Measurements from ENCODE around the gene SNN. TPM values are rescaled to one million over a fixed set of nuclear protein-coding genes. Genes with fewer than 3 reads are reported as not detected.

SNN gene
- total RNA-seq, 1 experiment from 2014 or later, result 13.0 TPM

DNA sequence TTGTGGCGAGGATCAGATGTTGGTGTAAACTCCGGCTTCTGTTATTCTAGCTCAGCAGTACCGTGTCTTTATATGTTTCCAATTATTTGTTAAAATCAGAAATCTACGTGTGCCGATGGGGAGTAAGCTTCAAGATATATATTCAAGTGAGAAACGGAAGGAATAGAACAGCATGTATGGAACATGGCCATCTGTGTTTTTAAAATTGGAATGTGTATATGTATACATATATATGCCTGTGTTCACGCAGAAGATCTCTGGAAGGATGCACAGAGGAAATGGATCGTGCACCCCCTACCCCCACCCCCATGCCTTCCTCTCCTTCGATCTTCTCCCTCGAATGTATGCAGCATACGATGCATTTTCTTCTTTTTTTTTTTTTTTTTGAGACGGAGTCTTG is 7.7 kb upstream of the SNN start:
- no peak overlapping the region for H3K27ac ChIP-seq (ENCODE audit: low read depth, low read length, poor library complexity, severe bottlenecking)
- BruUV-seq (replicated peaks), result no TSS peak
- H3K9me3 ChIP-seq (ENCODE audit: low read depth, low read length, poor library complexity, severe bottlenecking), result no peaks in the 10 kb centered on the region
- DNase-seq (ENCODE audit: low spot score), result no peak
- intact Hi-C loops (cut with micrococcal nuclease; ENCODE audit: unreplicated experiment), result no loop called here
- H3K4me1 ChIP-seq (ENCODE audit: insufficient read depth, low read length, poor library complexity, severe bottlenecking), result no peaks in the 10 kb centered on the region
- no peaks in the 10 kb centered on the region for H3K36me3 ChIP-seq (ENCODE audit: insufficient read depth, low read length, poor library complexity, severe bottlenecking)
- H3K4me3 ChIP-seq (ENCODE audit: low read depth, low read length, poor library complexity, severe bottlenecking), result no peak overlapping the region
- TF ChIP-seq CTCF (conservative IDR thresholded peaks at IDR 0.05; ENCODE audit: low read depth, low read length) (no peak), EZH2 (IDR thresholded peaks at IDR 0.05; ENCODE audit: borderline replicate concordance, low read depth, low read length, poor library complexity, severe bottlenecking) (no peak)
- CTCF ChIA-PET, result no interaction called here
- POLR2A ChIA-PET (ENCODE audit: low non-redundant PET), result no interaction called here
- no peaks in the 10 kb centered on the region for H3K27me3 ChIP-seq (replicated peaks; ENCODE audit: insufficient read depth, low read depth, low read length, poor library complexity)

- intact Hi-C loops (cut with micrococcal nuclease; ENCODE audit: unreplicated experiment), result no loop called here
- Histone ChIP-seq H3K27me3 (replicated peaks; ENCODE audit: insufficient read depth, low read depth, low read length, poor library complexity) (no peaks in the 10 kb centered on the region), H3K36me3 (ENCODE audit: insufficient read depth, low read length, poor library complexity, severe bottlenecking) (no peaks in the 10 kb centered on the region), H3K27ac (ENCODE audit: low read depth, low read length, poor library complexity, severe bottlenecking) (no peak overlapping the region), H3K4me3 (ENCODE audit: low read depth, low read length, poor library complexity, severe bottlenecking) (no peak overlapping the region), H3K9me3 (ENCODE audit: low read depth, low read length, poor library complexity, severe bottlenecking) (no peaks in the 10 kb centered on the region), H3K4me1 (ENCODE audit: insufficient read depth, low read length, poor library complexity, severe bottlenecking) (no peaks in the 10 kb centered on the region)
- CTCF ChIA-PET, result no interaction called here
- no peak for TF ChIP-seq EZH2 (IDR thresholded peaks at IDR 0.05; ENCODE audit: borderline replicate concordance, low read depth, low read length, poor library complexity, severe bottlenecking)
- no peak for TF ChIP-seq CTCF (conservative IDR thresholded peaks at IDR 0.05; ENCODE audit: low read depth, low read length)
- DNase-seq (ENCODE audit: low spot score), result no peak
- BruUV-seq (replicated peaks), result no TSS peak
- POLR2A ChIA-PET (ENCODE audit: low non-redundant PET), result no interaction called here
Measured at GRCh38 chr16:11662582-11662981, 5.7 kb upstream of the SNN start.

DNA sequence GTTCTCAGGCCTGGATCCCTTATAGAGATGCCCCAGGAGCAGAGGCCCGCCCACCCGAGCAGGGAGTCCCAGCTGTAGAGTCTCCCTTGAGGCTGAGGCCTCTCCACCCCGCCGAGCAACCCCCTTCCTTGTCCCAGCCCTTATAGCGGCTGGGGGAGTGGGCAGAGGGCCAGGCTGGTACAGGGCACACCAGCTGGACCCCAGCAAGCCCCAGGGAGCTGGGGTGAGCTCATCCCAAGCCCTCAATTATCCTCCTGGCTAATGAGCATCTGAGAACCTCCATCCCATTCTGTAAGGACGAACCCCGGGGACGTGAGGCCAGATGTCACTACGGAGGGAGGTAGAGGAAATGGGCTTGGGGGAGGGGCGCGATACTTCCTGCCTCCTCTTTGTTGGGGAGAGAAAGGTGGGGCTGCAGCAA is 3.2 kb upstream of the SNN start:
- DNase-seq (ENCODE audit: low spot score), result no peak
- no peaks in the 10 kb centered on the region for H3K9me3 ChIP-seq (ENCODE audit: low read depth, low read length, poor library complexity, severe bottlenecking)
- TF ChIP-seq EZH2 (IDR thresholded peaks at IDR 0.05; ENCODE audit: borderline replicate concordance, low read depth, low read length, poor library complexity, severe bottlenecking) (no peak), CTCF (conservative IDR thresholded peaks at IDR 0.05; ENCODE audit: low read depth, low read length) (no peak)
- no peak overlapping the region for H3K4me3 ChIP-seq (ENCODE audit: low read depth, low read length, poor library complexity, severe bottlenecking)
- H3K4me1 ChIP-seq (ENCODE audit: insufficient read depth, low read length, poor library complexity, severe bottlenecking), result peaks cover 4% of the 10 kb centered on the region
- POLR2A ChIA-PET (ENCODE audit: low non-redundant PET), result no interaction called here
- no TSS peak for BruUV-seq (replicated peaks)
- H3K27ac ChIP-seq (ENCODE audit: low read depth, low read length, poor library complexity, severe bottlenecking), result no peak overlapping the region
- intact Hi-C loops (cut with micrococcal nuclease; ENCODE audit: unreplicated experiment), result no loop called here
- no peaks in the 10 kb centered on the region for H3K27me3 ChIP-seq (replicated peaks; ENCODE audit: insufficient read depth, low read depth, low read length, poor library complexity)
- H3K36me3 ChIP-seq (ENCODE audit: insufficient read depth, low read length, poor library complexity, severe bottlenecking), result no peaks in the 10 kb centered on the region
- CTCF ChIA-PET, result interaction anchor here (0.6 to 1.6 kb wide), 2 partner anchors 25 to 698 kb away, joined by 3 to 4 read pairs; no protein-coding TSS in a partner anchor

All from A673 (cell line).